Panc1 (cell line): Measurements from ENCODE around the gene OLFML3. TPM values are rescaled to one million over a fixed set of nuclear protein-coding genes. Genes with fewer than 3 reads are reported as not detected.

Source experiments
- ATAC-seq: fragments of 200-7000 bp; cut with Tn5 transposase; 2 replicates; pipeline ENCODE4 v1.9.1; 2020; ENCODE audit warnings: mild to moderate bottlenecking, moderate library complexity
- BruUV-seq: library from RNA; stranded (reverse); fragments of 400-500 nt; replicated peaks from 2 replicates; lab custom pipeline; 2021; lab: Mats Ljungman, UMichigan
- CTCF ChIA-PET: fragments of 300-600 bp; sonication (Branson Sonifier 250); formaldehyde crosslinking; loops from one replicate; lab custom pipeline; 2022; ENCODE audit warnings: antibody characterized with exemption; lab: Charles Lee
- POLR2A ChIA-PET: fragments of 300-600 bp; sonication (Branson Sonifier 250); formaldehyde crosslinking; loops from one replicate; lab custom pipeline; 2022; ENCODE audit warnings: antibody characterized with exemption; lab: Charles Lee
- DNase-seq: peaks from one replicate; pipeline ENCODE4 v3.0.0-alpha.2; 2010; ENCODE audit warnings: low read depth, low spot score
- H3K27ac ChIP-seq: 2 replicates; pipeline ENCODE4 v1.5.1; 2011; ENCODE audit warnings: mild to moderate bottlenecking, low read length, inconsistent platforms
- H3K27me3 ChIP-seq: fragments of 200-500 bp; sonication (Bioruptor generic); 2 replicates; pipeline ENCODE4 v1.6.0; 2014; ENCODE audit warnings: low read length, inconsistent platforms; ENCODE audit not compliant: control insufficient read depth, insufficient read depth
- H3K36me3 ChIP-seq: fragments of 200-500 bp; sonication (Bioruptor generic); 2 replicates; pipeline ENCODE4 v1.5.1; 2014; ENCODE audit warnings: inconsistent platforms, mild to moderate bottlenecking, low read length, moderate library complexity; ENCODE audit not compliant: control insufficient read depth, insufficient read depth
- H3K4me1 ChIP-seq: 2 replicates; pipeline ENCODE4 v1.5.1; 2011; ENCODE audit warnings: inconsistent platforms, mild to moderate bottlenecking, low read length, moderate library complexity; ENCODE audit not compliant: control insufficient read depth, insufficient read depth
- H3K4me3 ChIP-seq, 2 experiments: 2 replicates each; pipeline ENCODE4 v1.5.1; 2011 to 2012; ENCODE audit warnings: low read depth in 2 of 2, low read length in 2 of 2, mild to moderate bottlenecking in 2 of 2, inconsistent platforms in 1 of 2, moderate library complexity in 1 of 2
- H3K9me3 ChIP-seq: fragments of 200-500 bp; sonication (Bioruptor generic); 2 replicates; pipeline ENCODE4 v1.5.1; 2014; ENCODE audit warnings: low read depth, mild to moderate bottlenecking, inconsistent platforms, low read length, moderate library complexity; ENCODE audit not compliant: control insufficient read depth, insufficient read depth
- CTCF ChIP-seq: fragments of 450-650 bp; IDR thresholded peaks from 2 replicates; pipeline ENCODE4 v1.5.1; 2017; ENCODE audit warnings: mild to moderate bottlenecking
- POLR2AphosphoS5 ChIP-seq: IDR thresholded peaks from 2 replicates; pipeline ENCODE4 v1.6.1; 2012; ENCODE audit warnings: mild to moderate bottlenecking, low read depth, low read length, moderate library complexity
- SIN3A ChIP-seq: IDR thresholded peaks from 2 replicates; pipeline ENCODE4 v1.6.1; 2012; ENCODE audit warnings: low read depth, mild to moderate bottlenecking, low read length, moderate library complexity, borderline replicate concordance; ENCODE audit not compliant: insufficient read depth
- TCF7L2 ChIP-seq: IDR thresholded peaks from 2 replicates; pipeline ENCODE4 v1.6.1; 2011; ENCODE audit warnings: mild to moderate bottlenecking, low read depth, low read length, inconsistent platforms
- in situ Hi-C: cut with HindIII; loops from 2 replicates; pipeline ENCODE4 v1.10.0; 2016; ENCODE audit warnings: low sequenced_read_pairs, low pct_unique_long_range_greater_than_20kb
- intact Hi-C: fragments of 100-400 bp; cut with micrococcal nuclease; formaldehyde crosslinking; loops from one replicate; pipeline ENCODE4 v1.10.0; 2022; ENCODE audit not compliant: unreplicated experiment
- total RNA-seq: library from RNA; stranded (reverse); gene quantifications from one replicate; pipeline ENCODE4 v1.2.1, GENCODE V29; 2021; ENCODE audit not compliant: unreplicated experiment
- TF ChIP-seq, protein P1 (sequence below), 2 experiments: IDR thresholded peaks; 2 replicates each; pipeline ENCODE4 v1.6.1; 2011 to 2012; ENCODE audit warnings: low read depth in 2 of 2, control low read depth in 1 of 2, low read length in 1 of 2, mild to moderate bottlenecking in 1 of 2, moderate library complexity in 1 of 2; ENCODE audit not compliant: insufficient read depth in 1 of 2

OLFML3 gene
- total RNA-seq, 1 experiment from 2014 or later, result 0.15 TPM

- no peaks in the 10 kb centered on the region for H3K27me3 ChIP-seq
- CTCF ChIA-PET, result no interaction called here
- no TSS peak for BruUV-seq
- no peak for DNase-seq
- in situ Hi-C loops, result no loop called here
- no peak for TF ChIP-seq TCF7L2
- TF ChIP-seq SIN3A, result no peak
- no peak for TF ChIP-seq POLR2AphosphoS5
- TF ChIP-seq, protein P1, sequence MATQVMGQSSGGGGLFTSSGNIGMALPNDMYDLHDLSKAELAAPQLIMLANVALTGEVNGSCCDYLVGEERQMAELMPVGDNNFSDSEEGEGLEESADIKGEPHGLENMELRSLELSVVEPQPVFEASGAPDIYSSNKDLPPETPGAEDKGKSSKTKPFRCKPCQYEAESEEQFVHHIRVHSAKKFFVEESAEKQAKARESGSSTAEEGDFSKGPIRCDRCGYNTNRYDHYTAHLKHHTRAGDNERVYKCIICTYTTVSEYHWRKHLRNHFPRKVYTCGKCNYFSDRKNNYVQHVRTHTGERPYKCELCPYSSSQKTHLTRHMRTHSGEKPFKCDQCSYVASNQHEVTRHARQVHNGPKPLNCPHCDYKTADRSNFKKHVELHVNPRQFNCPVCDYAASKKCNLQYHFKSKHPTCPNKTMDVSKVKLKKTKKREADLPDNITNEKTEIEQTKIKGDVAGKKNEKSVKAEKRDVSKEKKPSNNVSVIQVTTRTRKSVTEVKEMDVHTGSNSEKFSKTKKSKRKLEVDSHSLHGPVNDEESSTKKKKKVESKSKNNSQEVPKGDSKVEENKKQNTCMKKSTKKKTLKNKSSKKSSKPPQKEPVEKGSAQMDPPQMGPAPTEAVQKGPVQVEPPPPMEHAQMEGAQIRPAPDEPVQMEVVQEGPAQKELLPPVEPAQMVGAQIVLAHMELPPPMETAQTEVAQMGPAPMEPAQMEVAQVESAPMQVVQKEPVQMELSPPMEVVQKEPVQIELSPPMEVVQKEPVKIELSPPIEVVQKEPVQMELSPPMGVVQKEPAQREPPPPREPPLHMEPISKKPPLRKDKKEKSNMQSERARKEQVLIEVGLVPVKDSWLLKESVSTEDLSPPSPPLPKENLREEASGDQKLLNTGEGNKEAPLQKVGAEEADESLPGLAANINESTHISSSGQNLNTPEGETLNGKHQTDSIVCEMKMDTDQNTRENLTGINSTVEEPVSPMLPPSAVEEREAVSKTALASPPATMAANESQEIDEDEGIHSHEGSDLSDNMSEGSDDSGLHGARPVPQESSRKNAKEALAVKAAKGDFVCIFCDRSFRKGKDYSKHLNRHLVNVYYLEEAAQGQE (IDR thresholded peaks at IDR 0.05; ENCODE audit: insufficient read depth in 1 of 2, low read depth in 2 of 2, low read length in 1 of 2), result no peak
- TF ChIP-seq CTCF, result no peak
- H3K4me1 ChIP-seq, result no peaks in the 10 kb centered on the region
- intact Hi-C loops, result no loop called here
- no peak overlapping the region for H3K27ac ChIP-seq
- no peak for ATAC-seq
- H3K9me3 ChIP-seq, result no peaks in the 10 kb centered on the region
- no peaks in the 10 kb centered on the region for H3K36me3 ChIP-seq
- POLR2A ChIA-PET, result no interaction called here
- H3K4me3 ChIP-seq, result no peak overlapping the region
Observed at GRCh38 chr1:113993072-113993471, 13.8 kb downstream of the OLFML3 start.

DNA sequence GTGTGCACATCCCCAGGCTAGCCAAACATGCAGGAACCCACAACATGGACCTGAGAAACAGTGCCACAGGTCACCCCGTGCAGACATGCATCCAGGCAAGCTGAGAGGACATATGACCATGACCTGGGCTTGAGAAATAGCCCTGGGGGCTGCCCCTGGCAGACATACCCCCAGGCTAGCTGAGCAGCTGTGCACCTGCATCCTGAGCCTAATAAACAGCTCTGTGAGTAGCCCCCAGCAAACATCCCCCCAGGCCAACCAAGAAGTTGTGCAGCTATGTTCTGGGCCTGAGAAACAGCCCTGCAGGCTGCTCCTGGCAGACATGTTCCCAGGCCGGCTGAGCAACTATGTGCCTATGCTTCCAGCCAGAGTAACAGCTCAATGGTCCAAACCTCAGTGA lies 14.5 kb downstream of the OLFML3 start:
- Histone ChIP-seq H3K27me3 (no peaks in the 10 kb centered on the region), H3K4me1 (no peaks in the 10 kb centered on the region), H3K36me3 (no peaks in the 10 kb centered on the region), H3K27ac (no peak overlapping the region), H3K9me3 (no peaks in the 10 kb centered on the region), H3K4me3 (no peak overlapping the region)
- ATAC-seq (no peak), DNase-seq (no peak)
- no TSS peak for BruUV-seq
- CTCF ChIA-PET, result no interaction called here
- TF ChIP-seq SIN3A, result no peak
- no peak for TF ChIP-seq TCF7L2
- TF ChIP-seq, protein P1 (IDR thresholded peaks at IDR 0.05; ENCODE audit: insufficient read depth in 1 of 2, low read depth in 2 of 2, low read length in 1 of 2), result no peak
- TF ChIP-seq CTCF, result no peak
- TF ChIP-seq POLR2AphosphoS5, result no peak
- POLR2A ChIA-PET, result no interaction called here
- intact Hi-C loops (no loop called here), in situ Hi-C loops (no loop called here)
